ENCODE measurements around the gene MEGF11.
A peak's percentile ranks its signal among the peaks of the same experiment; 100 is the strongest.

The MEGF11 gene

GRCh38 chr15:66053991-66054390, 199.6 kb downstream of the MEGF11 start:
- H3K27me3 Mint-ChIP-seq, result peaks cover 17 to 48% of the 10 kb centered on the region in 2 donors
- H3K36me3 Mint-ChIP-seq (ENCODE audit: insufficient read depth), result no peaks in the 10 kb centered on the region
- no peaks in the 10 kb centered on the region for H3K4me1 Mint-ChIP-seq (ENCODE audit: low read depth in 2 of 2)
- ATAC-seq (replicated peaks) (no peak), DNase-seq (no peak)
- no peak overlapping the region for H3K4me3 Mint-ChIP-seq
- H3K9me3 Mint-ChIP-seq, result no peaks in the 10 kb centered on the region
- no peak overlapping the region for H3K27ac Mint-ChIP-seq

DNA sequence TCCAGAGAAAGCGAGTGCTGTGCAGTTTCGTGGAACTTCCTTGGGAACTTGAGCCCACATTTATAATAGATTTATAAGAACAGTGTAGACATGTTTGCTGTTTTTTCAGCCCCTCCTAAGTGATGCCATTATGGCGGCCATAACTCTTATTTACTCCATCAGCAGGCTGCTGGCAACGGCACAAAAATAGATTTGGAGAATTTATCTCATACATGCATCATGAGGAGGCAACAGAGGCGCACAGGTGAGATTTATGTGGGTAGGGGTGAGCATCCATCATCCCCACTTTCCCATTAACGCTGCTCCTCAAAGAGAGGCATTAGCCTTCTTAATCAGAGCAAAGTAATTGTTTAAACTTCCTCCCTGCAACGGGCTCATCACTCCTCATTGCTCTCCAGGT, 201.7 kb downstream of the MEGF11 start:
- no peak overlapping the region for H3K27ac Mint-ChIP-seq
- H3K9me3 Mint-ChIP-seq, result no peaks in the 10 kb centered on the region
- no peak overlapping the region for H3K4me3 Mint-ChIP-seq
- DNase-seq (no peak), ATAC-seq (replicated peaks) (no peak)
- H3K4me1 Mint-ChIP-seq (ENCODE audit: low read depth in 2 of 2), result no peaks in the 10 kb centered on the region
- H3K27me3 Mint-ChIP-seq, result peaks cover 15 to 43% of the 10 kb centered on the region in 2 donors
- H3K36me3 Mint-ChIP-seq (ENCODE audit: insufficient read depth), result no peaks in the 10 kb centered on the region

- H3K27me3 Mint-ChIP-seq, result peaks cover 12 to 46% of the 10 kb centered on the region in 2 donors
- no peak overlapping the region for H3K4me3 Mint-ChIP-seq
- DNase-seq (no peak), ATAC-seq (replicated peaks) (no peak)
- H3K36me3 Mint-ChIP-seq (ENCODE audit: insufficient read depth), result no peaks in the 10 kb centered on the region
- H3K9me3 Mint-ChIP-seq, result no peaks in the 10 kb centered on the region
- no peak overlapping the region for H3K27ac Mint-ChIP-seq
- no peaks in the 10 kb centered on the region for H3K4me1 Mint-ChIP-seq (ENCODE audit: low read depth in 2 of 2)
Observed at GRCh38 chr15:66050264-66050663, 203.3 kb downstream of the MEGF11 start.

DNA sequence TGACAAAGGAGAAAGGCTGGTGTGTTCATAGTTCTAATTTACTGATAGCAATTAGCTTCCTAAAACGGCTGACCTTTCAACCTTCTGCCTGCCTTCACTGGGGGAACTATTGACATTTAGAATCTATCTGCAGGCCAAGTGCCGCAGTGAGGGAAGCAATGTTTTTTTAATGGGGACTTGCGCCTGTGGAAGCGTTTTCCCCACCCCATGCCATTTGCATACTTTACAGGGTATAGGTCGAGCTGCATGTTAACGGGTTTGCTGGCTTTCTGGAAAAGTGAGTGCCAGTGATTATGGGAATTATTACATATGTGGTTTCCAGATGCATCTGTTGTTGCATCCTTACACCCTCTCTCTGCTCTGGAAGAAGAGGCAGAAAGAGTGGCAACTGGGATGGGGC, 204.2 kb downstream of the MEGF11 start:
- H3K36me3 Mint-ChIP-seq (ENCODE audit: insufficient read depth), result no peaks in the 10 kb centered on the region
- no peak overlapping the region for H3K27ac Mint-ChIP-seq
- DNase-seq (no peak), ATAC-seq (replicated peaks) (no peak)
- H3K4me3 Mint-ChIP-seq, result no peak overlapping the region
- no peaks in the 10 kb centered on the region for H3K4me1 Mint-ChIP-seq (ENCODE audit: low read depth in 2 of 2)
- peaks cover 5 to 54% of the 10 kb centered on the region in 2 donors for H3K27me3 Mint-ChIP-seq
- no peaks in the 10 kb centered on the region for H3K9me3 Mint-ChIP-seq

DNA sequence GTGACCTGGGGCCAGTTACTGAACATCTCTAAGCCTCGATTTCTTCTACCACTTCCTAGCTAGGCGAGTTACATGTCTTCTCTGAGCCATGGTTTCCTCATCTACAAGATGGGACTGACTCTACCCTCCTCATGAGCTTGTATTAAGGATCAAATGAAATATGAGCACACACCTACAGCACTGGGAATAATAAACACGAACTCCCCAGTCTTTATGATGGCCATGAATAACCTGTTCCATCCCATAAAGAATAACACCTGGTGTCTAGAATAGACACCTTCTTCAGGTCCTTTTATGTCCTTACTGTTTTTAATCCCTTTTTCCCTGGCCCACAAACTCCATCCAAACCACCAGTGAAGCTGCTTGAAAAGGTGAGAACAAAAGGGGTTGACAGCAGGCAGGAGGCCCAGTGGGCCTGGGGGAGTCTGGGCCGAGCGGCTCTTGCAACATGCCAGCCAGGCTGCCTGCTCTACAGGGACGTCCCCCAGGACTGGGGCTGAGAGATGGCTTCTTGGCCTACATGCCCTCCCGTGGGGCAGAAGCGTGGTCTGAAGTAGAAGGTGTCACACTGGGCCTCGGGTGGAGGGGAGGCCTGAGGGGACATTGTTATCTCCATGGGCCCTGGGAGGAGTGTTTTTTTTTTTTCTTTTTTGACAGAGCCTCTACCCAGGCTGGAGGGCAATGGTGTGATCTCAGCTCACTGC, 206.1 kb downstream of the MEGF11 start:
- peak overlapping the region in 1 of 2 donors; percentile 10 for H3K27ac Mint-ChIP-seq
- H3K4me1 Mint-ChIP-seq (ENCODE audit: low read depth in 2 of 2), result no peaks in the 10 kb centered on the region
- H3K27me3 Mint-ChIP-seq, result peaks cover 18 to 64% of the 10 kb centered on the region in 2 donors
- no peaks in the 10 kb centered on the region for H3K9me3 Mint-ChIP-seq
- no peaks in the 10 kb centered on the region for H3K36me3 Mint-ChIP-seq (ENCODE audit: insufficient read depth)
- H3K4me3 Mint-ChIP-seq, result no peak overlapping the region
- DNase-seq, result no peak
- ATAC-seq (replicated peaks), result no peak

GRCh38 chr15:66046751-66047150, 206.8 kb downstream of the MEGF11 start:
- no peaks in the 10 kb centered on the region for H3K36me3 Mint-ChIP-seq (ENCODE audit: insufficient read depth)
- no peak overlapping the region for H3K4me3 Mint-ChIP-seq
- no peaks in the 10 kb centered on the region for H3K9me3 Mint-ChIP-seq
- peaks cover 26 to 71% of the 10 kb centered on the region in 2 donors for H3K27me3 Mint-ChIP-seq
- H3K4me1 Mint-ChIP-seq (ENCODE audit: low read depth in 2 of 2), result no peaks in the 10 kb centered on the region
- no peak for ATAC-seq (replicated peaks)
- no peak overlapping the region for H3K27ac Mint-ChIP-seq
- no peak for DNase-seq

GRCh38 chr15:66046326-66046725, 207.2 kb downstream of the MEGF11 start:
- no peak for DNase-seq
- Mint-ChIP-seq H3K4me1 (ENCODE audit: low read depth in 2 of 2) (no peaks in the 10 kb centered on the region), H3K9me3 (no peaks in the 10 kb centered on the region), H3K27me3 (peaks cover 26 to 69% of the 10 kb centered on the region in 2 donors), H3K27ac (no peak overlapping the region), H3K36me3 (ENCODE audit: insufficient read depth) (no peaks in the 10 kb centered on the region), H3K4me3 (no peak overlapping the region)
- ATAC-seq (replicated peaks), result no peak

DNA sequence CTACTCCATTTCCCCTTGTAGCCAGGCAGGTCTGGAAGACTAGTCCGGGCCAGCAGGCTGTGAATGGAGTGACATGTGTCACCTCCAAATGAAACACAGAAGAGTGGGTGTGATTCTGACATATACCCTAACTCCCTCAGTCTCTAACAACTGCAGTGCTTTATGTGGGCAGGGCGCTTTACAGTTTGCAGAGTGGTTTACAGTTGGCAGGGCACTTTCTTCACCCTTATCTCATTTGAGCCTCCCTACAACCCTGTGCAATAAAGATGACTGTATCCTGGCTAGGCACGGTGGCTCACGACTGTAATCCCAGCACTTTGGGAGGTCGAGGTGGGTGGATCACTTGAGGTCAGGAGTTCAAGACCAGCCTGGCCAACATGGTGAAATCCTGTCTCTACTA, 208.0 kb downstream of the MEGF11 start:
- no peaks in the 10 kb centered on the region for H3K4me1 Mint-ChIP-seq (ENCODE audit: low read depth in 2 of 2)
- no peaks in the 10 kb centered on the region for H3K36me3 Mint-ChIP-seq (ENCODE audit: insufficient read depth)
- H3K27ac Mint-ChIP-seq, result no peak overlapping the region
- H3K4me3 Mint-ChIP-seq, result no peak overlapping the region
- DNase-seq (no peak), ATAC-seq (replicated peaks) (no peak)
- peaks cover 34 to 67% of the 10 kb centered on the region in 2 donors for H3K27me3 Mint-ChIP-seq
- H3K9me3 Mint-ChIP-seq, result no peaks in the 10 kb centered on the region

- Mint-ChIP-seq H3K36me3 (ENCODE audit: insufficient read depth) (no peaks in the 10 kb centered on the region), H3K4me1 (ENCODE audit: low read depth in 2 of 2) (no peaks in the 10 kb centered on the region), H3K4me3 (no peak overlapping the region), H3K9me3 (no peaks in the 10 kb centered on the region), H3K27me3 (peaks cover 40 to 67% of the 10 kb centered on the region in 2 donors), H3K27ac (no peak overlapping the region)
- no peak for DNase-seq
- no peak for ATAC-seq (replicated peaks)
Observed at GRCh38 chr15:66044837-66045236, 208.7 kb downstream of the MEGF11 start.

GRCh38 chr15:66043264-66043663, 210.3 kb downstream of the MEGF11 start:
- no peak for DNase-seq
- Mint-ChIP-seq H3K4me3 (no peak overlapping the region), H3K27me3 (peaks cover 51 to 75% of the 10 kb centered on the region in 2 donors), H3K36me3 (ENCODE audit: insufficient read depth) (no peaks in the 10 kb centered on the region), H3K9me3 (no peaks in the 10 kb centered on the region), H3K4me1 (ENCODE audit: low read depth in 2 of 2) (no peaks in the 10 kb centered on the region), H3K27ac (no peak overlapping the region)
- ATAC-seq (replicated peaks), result no peak

- DNase-seq, result no peak
- H3K27me3 Mint-ChIP-seq, result peaks cover 52 to 81% of the 10 kb centered on the region in 2 donors
Observed at GRCh38 chr15:66042624-66043023, 210.9 kb downstream of the MEGF11 start.

GRCh38 chr15:66041276-66041675, 212.3 kb downstream of the MEGF11 start:
- H3K27me3 Mint-ChIP-seq, result peaks cover 64 to 85% of the 10 kb centered on the region in 2 donors
- no peak overlapping the region for H3K27ac Mint-ChIP-seq
- DNase-seq (no peak), ATAC-seq (replicated peaks) (no peak)
- no peak overlapping the region for H3K4me3 Mint-ChIP-seq
- H3K4me1 Mint-ChIP-seq (ENCODE audit: low read depth in 2 of 2), result no peaks in the 10 kb centered on the region
- no peaks in the 10 kb centered on the region for H3K36me3 Mint-ChIP-seq (ENCODE audit: insufficient read depth)
- no peaks in the 10 kb centered on the region for H3K9me3 Mint-ChIP-seq

More at GRCh38 chr15:66042624-66043023, 210.9 kb downstream of the MEGF11 start:
- Mint-ChIP-seq H3K27ac (no peak overlapping the region), H3K4me1 (ENCODE audit: low read depth in 2 of 2) (no peaks in the 10 kb centered on the region), H3K4me3 (no peak overlapping the region), H3K9me3 (no peaks in the 10 kb centered on the region), H3K36me3 (ENCODE audit: insufficient read depth) (no peaks in the 10 kb centered on the region)
- no peak for ATAC-seq (replicated peaks)

DNA sequence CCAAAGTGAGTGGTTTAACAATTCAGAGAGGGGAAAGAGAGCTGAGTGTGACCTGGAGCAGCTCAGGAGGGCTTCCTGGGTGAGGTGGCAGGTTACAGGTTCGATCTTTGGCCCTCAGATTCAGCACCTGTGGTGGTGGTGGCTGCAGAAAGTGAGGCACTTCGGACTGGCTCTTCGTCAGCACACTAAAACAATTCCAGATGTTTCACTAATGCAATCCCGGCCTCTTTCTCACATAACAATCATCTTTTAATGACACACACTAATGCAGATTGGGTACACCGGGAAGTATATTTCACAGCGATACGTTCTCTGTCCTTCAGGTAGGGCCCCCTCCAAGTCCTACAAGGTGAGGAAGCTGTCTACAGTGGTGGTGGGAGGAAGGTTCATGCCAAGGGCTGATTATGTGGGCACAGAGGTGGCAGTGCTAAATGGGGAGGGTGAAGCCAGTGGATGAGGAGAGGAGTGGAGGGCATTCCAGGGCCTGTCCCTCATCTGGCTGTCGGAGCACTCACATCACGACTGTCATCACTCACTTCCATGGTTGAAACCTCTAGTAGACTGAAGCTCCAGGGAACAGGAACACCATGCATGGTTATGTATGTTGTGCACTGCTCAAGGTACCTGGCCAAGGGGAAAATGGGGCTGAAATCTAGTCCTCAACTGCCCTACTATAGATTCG, 213.2 kb downstream of the MEGF11 start:
- no peak overlapping the region for H3K27ac Mint-ChIP-seq

More for the DNA sequence above, 213.2 kb downstream of the MEGF11 start:
- ATAC-seq (replicated peaks) (no peak), DNase-seq (no peak)
- Mint-ChIP-seq H3K4me1 (ENCODE audit: low read depth in 2 of 2) (no peaks in the 10 kb centered on the region), H3K36me3 (ENCODE audit: insufficient read depth) (no peaks in the 10 kb centered on the region), H3K27me3 (peaks cover 68 to 89% of the 10 kb centered on the region in 2 donors), H3K4me3 (no peak overlapping the region), H3K9me3 (no peaks in the 10 kb centered on the region)
